ENCODE data around the gene EFCAB7.

- TF ChIP-seq CTCF (IDR thresholded peaks at IDR 0.05) = no peak
- TF ChIP-seq EZH2phosphoT487 (IDR thresholded peaks at IDR 0.05) = no peak
These were observed 13.6 kb upstream of the EFCAB7 start for GRCh38 chr1:63509718-63510117.
